H9 (cell line): ENCODE measurements around the gene TARBP1. TPM values are rescaled to one million over a fixed set of nuclear protein-coding genes. Genes with fewer than 3 reads are reported as not detected.

Experiments used
- DNase-seq: peaks from one replicate; pipeline ENCODE4 v3.0.0-alpha.2; 2017
- H2AFZ ChIP-seq: one replicate; pipeline ENCODE4 v1.6.1; 2013; ENCODE audit warnings: mild to moderate bottlenecking, low read length, control low read depth, moderate library complexity
- H2AK5ac ChIP-seq: 2 replicates; pipeline ENCODE4 v1.6.1; 2013; ENCODE audit warnings: low read length, control low read depth, mixed read lengths; ENCODE audit not compliant: insufficient read length
- H2BK120ac ChIP-seq: one replicate; pipeline ENCODE4 v1.6.1; 2013; ENCODE audit warnings: low read depth, mild to moderate bottlenecking, low read length, control low read depth, inconsistent platforms; ENCODE audit not compliant: poor library complexity, severe bottlenecking
- H2BK12ac ChIP-seq: 2 replicates; pipeline ENCODE4 v1.6.1; 2013; ENCODE audit warnings: low read length, control low read depth, mixed read lengths, low read depth; ENCODE audit not compliant: insufficient read length
- H2BK15ac ChIP-seq: 2 replicates; pipeline ENCODE4 v1.6.1; 2013; ENCODE audit warnings: low read depth, low read length, control low read depth
- H2BK20ac ChIP-seq: one replicate; pipeline ENCODE4 v1.6.1; 2013; ENCODE audit warnings: low read depth, mild to moderate bottlenecking, low read length, control low read depth, inconsistent platforms; ENCODE audit not compliant: poor library complexity, severe bottlenecking
- H2BK5ac ChIP-seq: 2 replicates; pipeline ENCODE4 v1.6.1; 2013; ENCODE audit warnings: low read length, control low read depth, mixed read lengths; ENCODE audit not compliant: insufficient read length
- H3K14ac ChIP-seq: 2 replicates; pipeline ENCODE4 v1.6.1; 2013; ENCODE audit warnings: low read length, control low read depth; ENCODE audit not compliant: insufficient read depth
- H3K18ac ChIP-seq: 2 replicates; pipeline ENCODE4 v1.6.1; 2013; ENCODE audit warnings: low read depth, mild to moderate bottlenecking, mixed read lengths, low read length, control low read depth; ENCODE audit not compliant: insufficient read length
- H3K23ac ChIP-seq: 2 replicates; pipeline ENCODE4 v1.6.1; 2013; ENCODE audit warnings: low read length, control low read depth, mixed read lengths, low read depth; ENCODE audit not compliant: insufficient read length
- H3K23me2 ChIP-seq: 2 replicates; pipeline ENCODE4 v1.6.1; 2013; ENCODE audit warnings: low read depth, mild to moderate bottlenecking, mixed read lengths, low read length, control low read depth; ENCODE audit not compliant: insufficient read length, poor library complexity, severe bottlenecking
- H3K27ac ChIP-seq: 2 replicates; pipeline ENCODE4 v1.5.1; 2013; ENCODE audit warnings: low read length, control low read depth, mixed read lengths, low read depth; ENCODE audit not compliant: insufficient read length
- H3K27me3 ChIP-seq: 2 replicates; pipeline ENCODE4 v1.6.1; 2013; ENCODE audit warnings: low read length, control low read depth, inconsistent platforms; ENCODE audit not compliant: insufficient read depth
- H3K4ac ChIP-seq: 2 replicates; pipeline ENCODE4 v1.6.1; 2013; ENCODE audit warnings: low read depth, mild to moderate bottlenecking, control low read depth, inconsistent platforms, low read length, moderate library complexity
- H3K4me1 ChIP-seq: 2 replicates; pipeline ENCODE4 v1.6.1; 2013; ENCODE audit warnings: low read length, control low read depth, inconsistent platforms; ENCODE audit not compliant: insufficient read depth
- H3K4me2 ChIP-seq: 2 replicates; pipeline ENCODE4 v1.6.1; 2013; ENCODE audit warnings: low read length, control low read depth, mixed read lengths; ENCODE audit not compliant: insufficient read length, insufficient read depth
- H3K56ac ChIP-seq: 2 replicates; pipeline ENCODE4 v1.6.1; 2013; ENCODE audit warnings: low read depth, mild to moderate bottlenecking, mixed read lengths, low read length, control low read depth; ENCODE audit not compliant: insufficient read length
- H3K79me1 ChIP-seq: 2 replicates; pipeline ENCODE4 v1.6.1; 2013; ENCODE audit warnings: low read depth, mild to moderate bottlenecking, moderate library complexity, low read length, control low read depth, inconsistent platforms; ENCODE audit not compliant: insufficient read depth, poor library complexity, severe bottlenecking
- H3K79me2 ChIP-seq: 2 replicates; pipeline ENCODE4 v1.6.1; 2013; ENCODE audit warnings: low read length, control low read depth, inconsistent platforms; ENCODE audit not compliant: insufficient read depth
- H3K9ac ChIP-seq: 2 replicates; pipeline ENCODE4 v1.6.1; 2013; ENCODE audit warnings: low read length, control low read depth, mixed read lengths; ENCODE audit not compliant: insufficient read length; ENCODE audit errors: extremely low read depth
- H3K9me3 ChIP-seq: one replicate; pipeline ENCODE4 v1.6.1; 2013; ENCODE audit warnings: low read depth, low read length, inconsistent platforms; ENCODE audit not compliant: control insufficient read depth
- H3T11ph ChIP-seq: one replicate; pipeline ENCODE4 v1.6.1; 2013; ENCODE audit warnings: mild to moderate bottlenecking, low read length, control low read depth, inconsistent platforms
- H4K20me1 ChIP-seq: one replicate; pipeline ENCODE4 v1.6.1; 2013; ENCODE audit not compliant: control insufficient read depth, insufficient read length, insufficient read depth
- H4K5ac ChIP-seq: 2 replicates; pipeline ENCODE4 v1.6.1; 2013; ENCODE audit warnings: low read depth, mild to moderate bottlenecking, mixed read lengths, low read length, control low read depth; ENCODE audit not compliant: insufficient read length
- H4K8ac ChIP-seq: replicated peaks from 2 replicates; pipeline ENCODE4 v1.6.1; 2013; ENCODE audit warnings: low read length, control low read depth, mixed read lengths, low read depth; ENCODE audit not compliant: insufficient read length
- H4K91ac ChIP-seq: 2 replicates; pipeline ENCODE4 v1.6.1; 2013; ENCODE audit warnings: low read depth, mild to moderate bottlenecking, moderate library complexity, mixed read lengths, low read length, control low read depth; ENCODE audit not compliant: insufficient read length
- H3K27ac Mint-ChIP-seq, 3 experiments: 2 replicates in 2 of 3; 3 replicates in 1 of 3; pipeline ENCODE4 v1.8.0; 2020 to 2021; ENCODE audit warnings: mixed read lengths in 3 of 3, mild to moderate bottlenecking in 1 of 3, moderate library complexity in 1 of 3
- H3K27me3 Mint-ChIP-seq: 2 replicates; pipeline ENCODE4 v1.8.0; 2021; ENCODE audit warnings: low read depth, mild to moderate bottlenecking, moderate library complexity, mixed read lengths
- H3K36me3 Mint-ChIP-seq, 3 experiments: 2 replicates in 2 of 3; 3 replicates in 1 of 3; pipeline ENCODE4 v1.8.0; 2020 to 2021; ENCODE audit warnings: low read depth in 3 of 3, mixed read lengths in 3 of 3; ENCODE audit not compliant: insufficient read depth in 1 of 3
- H3K4me1 Mint-ChIP-seq, 2 experiments: 2 replicates each; pipeline ENCODE4 v1.8.0; 2020; ENCODE audit warnings: mixed read lengths in 2 of 2
- H3K4me3 Mint-ChIP-seq, 2 experiments: 2 replicates in 1 of 2; 3 replicates in 1 of 2; pipeline ENCODE4 v1.8.0; 2020 to 2021; ENCODE audit warnings: mild to moderate bottlenecking in 2 of 2, mixed read lengths in 2 of 2, moderate library complexity in 1 of 2
- H3K9me3 Mint-ChIP-seq, 2 experiments: 2 replicates in 1 of 2; 3 replicates in 1 of 2; pipeline ENCODE4 v1.8.0; 2020; ENCODE audit warnings: mild to moderate bottlenecking in 2 of 2, mixed read lengths in 2 of 2, moderate library complexity in 1 of 2
- CTCF ChIP-seq: fragments of 200-600 bp; sonication (generic); conservative IDR thresholded peaks from 3 replicates; pipeline ENCODE4 v1.8.0; 2021; ENCODE audit warnings: antibody characterized with exemption, mild to moderate bottlenecking
- WGBS: extraction: QIAGEN DNeasy Blood & Tissue Kit; methylation state at CpG from one replicate; pipeline ENCODE4 v1.1.7; 2013; ENCODE audit warnings: missing lambda C conversion rate, low lambda C conversion rate, mixed read lengths; ENCODE audit not compliant: insufficient read length; ENCODE audit errors: extremely low coverage; 5-methylcytosine and 5-hydroxymethylcytosine counted together
- total RNA-seq: library from RNA; stranded (reverse); gene quantifications from 2 replicates; pipeline ENCODE4 v1.2.1, GENCODE V29; 2021

The TARBP1 gene
- total RNA-seq, 1 experiment from 2014 or later = 20.2 TPM

GRCh38 chr1:234528074-234528865 is 49.3 kb upstream of the TARBP1 start:
- no CpG with 5 or more reads among the region's 14 CpGs for WGBS
- no peaks in the 10 kb centered on the region for H3K79me2 ChIP-seq
- H3K27me3 Mint-ChIP-seq = no peaks in the 10 kb centered on the region; the same call in 1 of the 2 replicates

More at GRCh38 chr1:234528074-234528865, 49.3 kb upstream of the TARBP1 start:
- no peak overlapping the region for H2AFZ ChIP-seq
- no peak overlapping the region for H4K8ac ChIP-seq
- no peak overlapping the region for H3K4me2 ChIP-seq
- no peak overlapping the region for H3T11ph ChIP-seq
- H4K91ac ChIP-seq = no peak overlapping the region
- Mint-ChIP-seq H3K9me3 (no peaks in the 10 kb centered on the region), H3K36me3 (no peaks in the 10 kb centered on the region), H3K4me3 (no peak overlapping the region), H3K27ac (no peak overlapping the region), H3K4me1 (peaks cover 13 to 18% of the 10 kb centered on the region in 2 experiments)
- no peak overlapping the region for H3K14ac ChIP-seq
- no peak overlapping the region for H3K9ac ChIP-seq
- H3K4ac ChIP-seq = no peak overlapping the region
- no peak overlapping the region for H3K23ac ChIP-seq
- H3K27me3 ChIP-seq = no peaks in the 10 kb centered on the region
- no peak for DNase-seq
- no peaks in the 10 kb centered on the region for H3K79me1 ChIP-seq
- no peak overlapping the region for H2BK15ac ChIP-seq
- no peak overlapping the region for H2AK5ac ChIP-seq
- TF ChIP-seq CTCF = no peak
- H3K56ac ChIP-seq = no peak overlapping the region
- no peaks in the 10 kb centered on the region for H3K23me2 ChIP-seq
- H3K9me3 ChIP-seq = no peaks in the 10 kb centered on the region
- peaks cover 2% of the 10 kb centered on the region; the same call in 1 of the 2 replicates for H3K4me1 ChIP-seq
- H4K20me1 ChIP-seq = no peaks in the 10 kb centered on the region
- no peak overlapping the region for H2BK12ac ChIP-seq
- H2BK120ac ChIP-seq = no peak overlapping the region
- no peak overlapping the region for H3K18ac ChIP-seq
- H2BK5ac ChIP-seq = no peak overlapping the region
- H3K27ac ChIP-seq = no peak overlapping the region
- H4K5ac ChIP-seq = no peak overlapping the region
- no peak overlapping the region for H2BK20ac ChIP-seq
